NCI-H1436 treated with DMSO at 0.1 percent for 48 hours (cell line): ENCODE data around the gene PDZD8.
"Not testable (repeated sequence)": the region's sequence is repeated elsewhere in the genome, so short reads cannot be mapped to it uniquely, and the experiment has no call there.

Experiments
- DNase-seq: peaks from one replicate; lab custom pipeline; 2025; lab: John Stamatoyannopoulos, UW

PDZD8 gene

GRCh38 chr10:117350909-117351308 is 24.3 kb downstream of the PDZD8 start:
- no peak for DNase-seq

GRCh38 chr10:117348236-117348635 is 27.0 kb downstream of the PDZD8 start:
- DNase-seq = no peak

GRCh38 chr10:117346574-117346973 is 28.7 kb downstream of the PDZD8 start:
- DNase-seq = no peak

- no peak for DNase-seq
Measured at GRCh38 chr10:117345143-117345542, 30.1 kb downstream of the PDZD8 start.

- DNase-seq = no peak
Measured at GRCh38 chr10:117342641-117343040, 32.6 kb downstream of the PDZD8 start.

GRCh38 chr10:117341061-117341460 is 34.2 kb downstream of the PDZD8 start:
- no peak for DNase-seq

- DNase-seq = no peak
Measured at GRCh38 chr10:117339979-117340378, 35.3 kb downstream of the PDZD8 start.

- DNase-seq = no peak
Measured at GRCh38 chr10:117339578-117339977, 35.7 kb downstream of the PDZD8 start.

GRCh38 chr10:117334926-117335325 is 40.3 kb downstream of the PDZD8 start:
- DNase-seq = no peak

GRCh38 chr10:117334066-117334465 is 41.2 kb downstream of the PDZD8 start:
- no peak for DNase-seq

- no peak for DNase-seq
Measured at GRCh38 chr10:117327262-117327661, 48.0 kb downstream of the PDZD8 start.

- DNase-seq = no peak
Measured at GRCh38 chr10:117324367-117324766, 50.9 kb downstream of the PDZD8 start.

GRCh38 chr10:117322260-117322659 is 53.0 kb downstream of the PDZD8 start:
- no peak for DNase-seq

GRCh38 chr10:117320050-117320665 is 55.1 kb downstream of the PDZD8 start:
- no peak for DNase-seq

- no peak for DNase-seq
Measured at GRCh38 chr10:117318909-117319308, 56.3 kb downstream of the PDZD8 start.

- DNase-seq = no peak
Measured at GRCh38 chr10:117316701-117317100, 58.5 kb downstream of the PDZD8 start.

GRCh38 chr10:117313641-117314040 is 61.6 kb downstream of the PDZD8 start:
- no peak for DNase-seq

GRCh38 chr10:117312430-117312829 is 62.8 kb downstream of the PDZD8 start:
- no peak for DNase-seq

GRCh38 chr10:117311261-117311660 is 64.0 kb downstream of the PDZD8 start:
- DNase-seq = no peak

GRCh38 chr10:117306674-117307073 is 68.6 kb downstream of the PDZD8 start:
- DNase-seq = no peak

- not testable (repeated sequence) for DNase-seq
Measured at GRCh38 chr10:117303451-117303850, 71.8 kb downstream of the PDZD8 start.

GRCh38 chr10:117300671-117301070 is 74.6 kb downstream of the PDZD8 start:
- DNase-seq = no peak

GRCh38 chr10:117299435-117299834 is 75.8 kb downstream of the PDZD8 start:
- DNase-seq = no peak

GRCh38 chr10:117298219-117298618 is 77.0 kb downstream of the PDZD8 start:
- no peak for DNase-seq

GRCh38 chr10:117294735-117295134 is 80.5 kb downstream of the PDZD8 start:
- no peak for DNase-seq
